Spinal cord (tissue), 10 donors: ENCODE results near the gene IQCN. TPM values are rescaled to one million over a fixed set of nuclear protein-coding genes. Genes with fewer than 3 reads are reported as not detected.

Source experiments
- DNase-seq, 6 donors: peaks; one replicate each; pipeline versions ENCODE4 v3.0.0 to v3.0.0-alpha.2; 2013 to 2015; ENCODE audit warnings: low spot score in 6 of 6, low read depth in 4 of 6
- H3K27ac ChIP-seq: one replicate; pipeline ENCODE4 v1.5.1; 2013; ENCODE audit warnings: low read depth, low read length, control low read depth
- H3K27me3 ChIP-seq: one replicate; pipeline ENCODE4 v1.6.1; 2013; ENCODE audit warnings: low read length; ENCODE audit not compliant: control insufficient read depth, insufficient read depth
- H3K36me3 ChIP-seq: one replicate; pipeline ENCODE4 v1.6.1; 2013; ENCODE audit warnings: low read length; ENCODE audit not compliant: control insufficient read depth, insufficient read depth
- H3K4me1 ChIP-seq: one replicate; pipeline ENCODE4 v1.6.1; 2013; ENCODE audit warnings: low read length; ENCODE audit not compliant: control insufficient read depth, insufficient read depth
- H3K4me3 ChIP-seq: one replicate; pipeline ENCODE4 v1.5.1; 2013; ENCODE audit warnings: low read depth, low read length, control low read depth
- H3K9me3 ChIP-seq: one replicate; pipeline ENCODE4 v1.6.1; 2013; ENCODE audit warnings: low read length; ENCODE audit not compliant: control insufficient read depth, insufficient read depth
- WGBS: methylation state at CpG from one replicate; pipeline ENCODE4 v1.1.5; 2013; ENCODE audit warnings: missing lambda C conversion rate; ENCODE audit not compliant: insufficient coverage; 5-methylcytosine and 5-hydroxymethylcytosine counted together
- polyA plus RNA-seq, 2 donors: library from polyadenylated mRNA; unstranded; fragments of 120-200 nt; gene quantifications; one replicate each; pipeline ENCODE4 v1.2.1, GENCODE V29; 2013; ENCODE audit not compliant: insufficient read length in 2 of 2
- total RNA-seq, 2 donors: library from RNA; depleted of rRNA in 1 of 2; stranded (reverse); fragments of 120-200 nt in 1 of 2; fragments of >200 nt in 1 of 2; gene quantifications; one replicate each; pipeline versions ENCODE4 v1.2.3 to v1.2.4, GENCODE V29; 2013 to 2014
- donor health status: healthy.

The IQCN gene
- total and polyA plus RNA-seq, 4 donors, result 0.59 to 9.0 (median 4.7) TPM

- Histone ChIP-seq H3K9me3 (no peaks in the 10 kb centered on the region), H3K27ac (no peak overlapping the region), H3K36me3 (no peaks in the 10 kb centered on the region), H3K4me1 (peaks cover 26% of the 10 kb centered on the region), H3K27me3 (peaks cover 43% of the 10 kb centered on the region), H3K4me3 (no peak overlapping the region)
- 77% methylated on average over 13 of the region's 18 CpGs for WGBS
- DNase-seq, result no peak
Measured at GRCh38 chr19:18226956-18227780, 47.1 kb downstream of the IQCN start.

- Histone ChIP-seq H3K9me3 (no peaks in the 10 kb centered on the region), H3K27me3 (peaks cover 41% of the 10 kb centered on the region), H3K4me3 (no peak within 1 kb of the TSS), H3K4me1 (peaks cover 26% of the 10 kb centered on the region), H3K27ac (no peak within 1 kb of the TSS), H3K36me3 (no peaks in the 10 kb centered on the region)
- peak in 1 of 6 donors; percentile 20 for DNase-seq
- WGBS, result 4% methylated on average over 49 of the region's 51 CpGs
Measured at GRCh38 chr19:18225702-18226468, 48.4 kb downstream of the IQCN start, which contains the start of gene PDE4C. Gene PDE4C, minus strand, starts transcription at chr19:18226438. Its CDS starts 23 bp downstream, at chr19:18226415.

GRCh38 chr19:18225355-18225701 is 48.9 kb downstream of the IQCN start:
- no peak for DNase-seq
- WGBS, result 8% methylated on average over 16 of the region's 16 CpGs
- Histone ChIP-seq H3K4me3 (no peak overlapping the region), H3K36me3 (no peaks in the 10 kb centered on the region), H3K27ac (no peak overlapping the region), H3K27me3 (peaks cover 44% of the 10 kb centered on the region), H3K4me1 (peaks cover 26% of the 10 kb centered on the region), H3K9me3 (no peaks in the 10 kb centered on the region)

- WGBS, result 1% methylated on average over 80 of the region's 81 CpGs
- peaks cover 47% of the 10 kb centered on the region for H3K27me3 ChIP-seq
- DNase-seq, result peak; percentile 95 to 99 (median 96)
- no peaks in the 10 kb centered on the region for H3K9me3 ChIP-seq
- H3K36me3 ChIP-seq, result no peaks in the 10 kb centered on the region
- peaks cover 26% of the 10 kb centered on the region for H3K4me1 ChIP-seq
- H3K27ac ChIP-seq, result no peak overlapping the region
- peak overlapping the region; percentile 39 for H3K4me3 ChIP-seq
Measured at GRCh38 chr19:18224525-18225354, 49.5 kb downstream of the IQCN start.

DNA sequence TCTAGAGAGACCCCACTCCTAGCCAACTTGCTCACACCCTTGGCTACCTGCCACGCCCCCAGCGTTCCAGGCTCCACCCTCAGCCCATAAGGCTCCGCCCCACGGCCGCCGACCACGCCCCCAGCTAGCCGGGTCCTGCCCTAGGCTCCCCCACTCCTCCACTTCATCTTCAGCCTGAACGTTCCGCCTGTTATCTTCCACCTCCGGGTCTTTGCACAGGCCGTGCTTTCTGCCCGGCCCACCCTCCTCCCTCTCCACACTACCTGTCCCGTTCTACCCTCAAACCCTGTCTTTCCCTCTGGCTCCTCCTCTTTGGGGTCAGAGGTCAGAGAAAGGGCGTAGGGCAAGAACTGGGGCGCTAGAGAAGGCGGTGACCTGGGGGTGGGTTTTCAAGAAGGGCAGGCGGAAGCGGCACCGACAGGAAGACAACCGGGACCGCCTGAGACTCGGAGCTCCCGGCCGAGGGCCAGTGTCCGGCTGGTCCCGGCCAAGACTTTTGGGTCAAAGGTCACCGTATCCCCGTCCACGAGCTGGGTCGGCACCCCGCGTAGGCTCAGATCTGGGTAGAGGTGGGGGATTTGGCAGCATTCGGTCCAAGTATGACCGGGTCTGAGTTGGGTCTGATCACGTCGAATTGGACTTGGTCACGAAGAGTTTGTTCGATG is 50.3 kb downstream of the IQCN start:
- peak in 1 of 6 donors; percentile 40 for DNase-seq
- WGBS, result 4% methylated on average over 35 of the region's 39 CpGs
- Histone ChIP-seq H3K9me3 (no peaks in the 10 kb centered on the region), H3K27ac (no peak overlapping the region), H3K4me1 (peaks cover 26% of the 10 kb centered on the region), H3K4me3 (peak overlapping the region; percentile 37), H3K36me3 (peaks cover 2% of the 10 kb centered on the region), H3K27me3 (peaks cover 49% of the 10 kb centered on the region)

GRCh38 chr19:18221815-18222725 is 52.2 kb downstream of the IQCN start:
- 85% methylated on average over 21 of the region's 25 CpGs for WGBS
- H3K4me3 ChIP-seq, result no peak overlapping the region
- H3K4me1 ChIP-seq, result peaks cover 26% of the 10 kb centered on the region
- H3K9me3 ChIP-seq, result no peaks in the 10 kb centered on the region
- DNase-seq, result no peak
- H3K27me3 ChIP-seq, result peaks cover 49% of the 10 kb centered on the region
- H3K27ac ChIP-seq, result no peak overlapping the region
- peaks cover 3% of the 10 kb centered on the region for H3K36me3 ChIP-seq

DNA sequence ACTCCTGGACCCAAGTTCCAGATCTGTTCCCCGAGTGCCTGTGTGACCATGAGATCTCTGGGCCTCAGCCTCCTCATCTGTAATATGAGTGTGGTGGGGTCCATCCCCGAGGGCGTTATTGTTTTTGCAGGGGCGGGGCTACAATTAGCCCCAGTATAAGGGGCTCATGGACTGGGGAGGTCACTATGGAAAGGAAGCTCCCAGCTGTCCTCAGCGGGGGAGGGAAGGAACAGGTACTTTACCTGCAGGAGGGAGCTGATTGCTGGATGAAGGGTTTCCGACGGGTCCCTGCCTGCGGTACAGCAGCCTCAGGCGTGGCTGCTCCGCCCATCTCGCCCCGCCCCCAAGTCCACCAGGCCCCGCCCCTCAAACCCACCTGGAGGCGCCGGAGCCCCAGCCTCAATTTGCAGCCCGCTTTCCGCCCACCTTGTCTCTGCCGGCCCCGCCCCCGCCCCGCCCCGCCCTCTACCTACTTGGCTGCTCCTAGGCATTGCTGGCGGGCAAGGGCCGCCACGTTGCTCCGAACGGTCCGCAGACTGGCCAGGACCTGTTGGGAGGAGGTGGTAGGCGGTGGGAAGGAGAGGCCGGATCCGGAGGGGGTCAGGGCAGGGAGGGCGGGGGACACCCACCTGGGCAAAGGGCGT is 53.5 kb downstream of the IQCN start:
- Histone ChIP-seq H3K27me3 (peaks cover 38% of the 10 kb centered on the region), H3K9me3 (no peaks in the 10 kb centered on the region), H3K4me3 (no peak overlapping the region), H3K36me3 (peaks cover 3% of the 10 kb centered on the region), H3K27ac (no peak overlapping the region), H3K4me1 (peaks cover 21% of the 10 kb centered on the region)
- 3% methylated on average over 18 of the region's 33 CpGs for WGBS
- no peak for DNase-seq

DNA sequence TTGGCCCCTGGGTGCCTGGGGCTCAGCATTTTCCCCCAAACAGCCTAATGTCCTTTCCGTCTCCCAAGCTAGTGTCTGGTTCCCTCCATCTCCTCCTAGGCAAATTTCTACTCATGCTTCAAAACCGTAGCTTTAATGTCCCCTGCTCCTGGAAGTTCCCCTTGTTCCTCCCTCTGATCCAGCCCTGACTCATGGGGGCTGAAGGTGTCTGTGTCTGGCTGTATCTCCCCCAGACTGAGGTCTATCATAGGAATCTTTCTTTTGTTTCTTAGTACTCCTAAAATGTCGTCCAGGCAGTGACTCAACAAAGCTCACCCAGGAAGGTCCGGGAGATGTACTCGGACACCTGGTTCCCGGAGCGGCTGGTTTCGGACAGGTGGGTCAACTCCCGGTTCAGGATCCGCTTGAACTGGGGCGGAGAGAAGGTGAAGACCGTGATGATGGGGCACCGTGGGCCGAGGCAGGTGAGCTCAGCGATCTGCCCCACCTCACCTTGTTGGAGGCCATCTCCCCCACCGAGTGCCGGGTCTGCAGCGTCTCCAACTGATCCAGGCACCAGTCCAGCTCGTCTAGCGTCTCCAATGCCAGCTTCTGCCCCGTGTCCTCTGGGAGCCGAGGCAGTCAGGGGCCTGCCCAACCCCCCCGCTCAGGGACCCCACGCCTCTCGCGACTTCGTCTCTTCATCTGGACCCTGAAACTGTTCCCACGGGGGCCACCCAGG is 54.2 kb downstream of the IQCN start:
- Histone ChIP-seq H3K36me3 (peaks cover 3% of the 10 kb centered on the region), H3K27ac (no peak overlapping the region), H3K27me3 (peaks cover 31% of the 10 kb centered on the region), H3K4me1 (peaks cover 15% of the 10 kb centered on the region), H3K9me3 (no peaks in the 10 kb centered on the region), H3K4me3 (no peak overlapping the region)
- WGBS, result 63% methylated on average over 28 of the region's 28 CpGs
- no peak for DNase-seq
